Esophagus squamous epithelium (tissue), 4 donors: ENCODE measurements around the gene FRMD4A.

Experiments
- CTCF ChIP-seq, 6 experiments: fragments of 450-650 bp in 4 of 6; fragments of 200-600 bp in 2 of 6; sonication (generic) in 2 of 6; IDR thresholded peaks; one replicate each; pipeline ENCODE4 v1.5.1; 2016 to 2019; ENCODE audit warnings: antibody characterized with exemption in 6 of 6, mild to moderate bottlenecking in 4 of 6, moderate library complexity in 4 of 6
- POLR2A ChIP-seq, 4 donors: fragments of 450-650 bp; IDR thresholded peaks; one replicate each; pipeline ENCODE4 v1.6.1; 2017; ENCODE audit warnings: antibody characterized with exemption in 4 of 4, mild to moderate bottlenecking in 4 of 4, moderate library complexity in 3 of 4

GRCh38 chr10:13701157-13701919, 629.4 kb downstream of the FRMD4A start:
- no peak for TF ChIP-seq CTCF (IDR thresholded peaks at IDR 0.05)
- TF ChIP-seq POLR2A (IDR thresholded peaks at IDR 0.05), result no peak
